HepG2 (cell line): ENCODE measurements around the gene ACOXL. TPM values are rescaled to one million over a fixed set of nuclear protein-coding genes. Genes with fewer than 3 reads are reported as not detected.
A peak's percentile ranks its signal among the peaks of the same experiment; 100 is the strongest.

Experiments
- AHDC1 ChIP-seq: sonication (generic); formaldehyde crosslinking; IDR thresholded peaks from 2 replicates; pipeline ENCODE4 v1.5.1; 2020; ENCODE audit warnings: mild to moderate bottlenecking, missing genetic modification reagents, borderline replicate concordance
- FOXA1 ChIP-seq, 2 experiments: fragments of 450-650 bp in 1 of 2; sonication (generic) in 1 of 2; formaldehyde crosslinking in 1 of 2; IDR thresholded peaks; 2 replicates each; pipeline versions ENCODE4 v1.4.0 to v1.6.1; 2016 to 2020; ENCODE audit warnings: missing genetic modification reagents in 1 of 2
- MLLT10 ChIP-seq: sonication (generic); formaldehyde crosslinking; IDR thresholded peaks from 2 replicates; pipeline ENCODE4 v1.4.0; 2020; ENCODE audit warnings: missing genetic modification reagents
- MYNN ChIP-seq: sonication (generic); formaldehyde crosslinking; IDR thresholded peaks from 2 replicates; pipeline ENCODE4 v1.4.0; 2020; ENCODE audit warnings: mild to moderate bottlenecking, low read depth, missing genetic modification reagents
- PAXIP1 ChIP-seq: sonication (generic); formaldehyde crosslinking; conservative IDR thresholded peaks from 2 replicates; pipeline ENCODE4 v1.4.0; 2020; ENCODE audit warnings: mild to moderate bottlenecking, missing genetic modification reagents, moderate library complexity
- TEAD3 ChIP-seq: optimal IDR thresholded peaks from 2 replicates; pipeline ENCODE3; 2016; ENCODE audit warnings: borderline replicate concordance
- ZBTB33 ChIP-seq: sonication (generic); formaldehyde crosslinking; IDR thresholded peaks from 2 replicates; pipeline ENCODE4 v1.4.0; 2020; ENCODE audit warnings: missing genetic modification reagents
- ZNF333 ChIP-seq: sonication (generic); formaldehyde crosslinking; IDR thresholded peaks from 2 replicates; pipeline ENCODE4 v1.4.0; 2020; ENCODE audit warnings: mild to moderate bottlenecking, missing genetic modification reagents, borderline replicate concordance
- ZNF563 ChIP-seq: sonication (generic); formaldehyde crosslinking; IDR thresholded peaks from 2 replicates; pipeline ENCODE4 v1.8.0; 2022; ENCODE audit warnings: mild to moderate bottlenecking, moderate library complexity, missing genetic modification reagents
- ZNF572 ChIP-seq: sonication (generic); formaldehyde crosslinking; IDR thresholded peaks from 2 replicates; pipeline ENCODE4 v1.5.1; 2020; ENCODE audit warnings: mild to moderate bottlenecking, missing genetic modification reagents
- ZSCAN21 ChIP-seq: sonication (generic); formaldehyde crosslinking; IDR thresholded peaks from 2 replicates; pipeline ENCODE4 v1.8.0; 2022; ENCODE audit warnings: mild to moderate bottlenecking, missing genetic modification reagents, moderate library complexity, borderline replicate concordance
- ZSCAN30 ChIP-seq: sonication (generic); formaldehyde crosslinking; IDR thresholded peaks from 2 replicates; pipeline ENCODE4 v1.5.0; 2020; ENCODE audit warnings: mild to moderate bottlenecking, missing genetic modification reagents
- ZSCAN9 ChIP-seq: IDR thresholded peaks from 2 replicates; pipeline ENCODE4 v1.6.1; 2016; ENCODE audit warnings: borderline replicate concordance
- polyA plus RNA-seq, 8 experiments: library from polyadenylated mRNA; depleted of rRNA in 3 of 8; stranded (reverse) in 7 of 8; unstranded in 1 of 8; fragments of >200 nt; fragmentation: Illumina TruSeq in 4 of 8; extraction: Trizol in 4 of 8; gene quantifications; 2 replicates each; pipeline versions ENCODE4 v1.2.1 to v1.2.3, GENCODE V29; 2011 to 2016; ENCODE audit warnings: low read depth in 4 of 8, missing spikeins in 1 of 8, mixed read lengths in 1 of 8; ENCODE audit not compliant: insufficient read depth in 1 of 8
- total RNA-seq, 5 experiments: library from RNA; depleted of rRNA; stranded (reverse); fragments of >200 nt; fragmentation: Illumina TruSeq; extraction: Trizol; gene quantifications; 2 replicates each; pipeline ENCODE4 v1.2.3, GENCODE V29; 2016; ENCODE audit warnings: low read depth in 1 of 5
- TF ChIP-seq, protein P1 (sequence below): sonication (generic); formaldehyde crosslinking; IDR thresholded peaks from 2 replicates; pipeline ENCODE4 v1.8.1; 2022; ENCODE audit warnings: low read depth, mild to moderate bottlenecking, missing genetic modification reagents

ACOXL gene
- total and polyA plus RNA-seq, 2 of the 13 experiments (the other 11 are each of a cell fraction or from before 2014, with no cell fraction given) = not detected

- TF ChIP-seq PAXIP1 (CRISPR knock-in tag) (no peak), ZSCAN30 (CRISPR knock-in tag) (no peak), FOXA1 (IDR thresholded peaks at IDR 0.05) (no peak), FOXA1 (CRISPR knock-in tag; IDR thresholded peaks at IDR 0.05) (peak; percentile 58; the same call in 1 of the 2 replicates), ZNF563 (CRISPR knock-in tag) (no peak), AHDC1 (no peak), MYNN (CRISPR knock-in tag) (no peak), TEAD3 (CRISPR knock-in tag) (no peak), ZBTB33 (peak; percentile 70), ZSCAN9 (no peak), MLLT10 (CRISPR knock-in tag) (no peak), ZNF572 (CRISPR knock-in tag) (no peak), ZSCAN21 (CRISPR knock-in tag) (no peak), ZNF333 (CRISPR knock-in tag) (no peak)
- TF ChIP-seq, protein P1, sequence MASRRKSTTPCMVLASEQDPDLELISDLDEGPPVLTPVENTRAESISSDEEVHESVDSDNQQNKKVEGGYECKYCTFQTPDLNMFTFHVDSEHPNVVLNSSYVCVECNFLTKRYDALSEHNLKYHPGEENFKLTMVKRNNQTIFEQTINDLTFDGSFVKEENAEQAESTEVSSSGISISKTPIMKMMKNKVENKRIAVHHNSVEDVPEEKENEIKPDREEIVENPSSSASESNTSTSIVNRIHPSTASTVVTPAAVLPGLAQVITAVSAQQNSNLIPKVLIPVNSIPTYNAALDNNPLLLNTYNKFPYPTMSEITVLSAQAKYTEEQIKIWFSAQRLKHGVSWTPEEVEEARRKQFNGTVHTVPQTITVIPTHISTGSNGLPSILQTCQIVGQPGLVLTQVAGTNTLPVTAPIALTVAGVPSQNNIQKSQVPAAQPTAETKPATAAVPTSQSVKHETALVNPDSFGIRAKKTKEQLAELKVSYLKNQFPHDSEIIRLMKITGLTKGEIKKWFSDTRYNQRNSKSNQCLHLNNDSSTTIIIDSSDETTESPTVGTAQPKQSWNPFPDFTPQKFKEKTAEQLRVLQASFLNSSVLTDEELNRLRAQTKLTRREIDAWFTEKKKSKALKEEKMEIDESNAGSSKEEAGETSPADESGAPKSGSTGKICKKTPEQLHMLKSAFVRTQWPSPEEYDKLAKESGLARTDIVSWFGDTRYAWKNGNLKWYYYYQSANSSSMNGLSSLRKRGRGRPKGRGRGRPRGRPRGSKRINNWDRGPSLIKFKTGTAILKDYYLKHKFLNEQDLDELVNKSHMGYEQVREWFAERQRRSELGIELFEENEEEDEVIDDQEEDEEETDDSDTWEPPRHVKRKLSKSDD (CRISPR knock-in tag) = no peak
These were observed 430.5 kb downstream of the ACOXL start (continued) for GRCh38 chr2:111162718-111163331.
